HFFc6 (cell line): ENCODE measurements around the gene HSPA2. TPM values are rescaled to one million over a fixed set of nuclear protein-coding genes. Genes with fewer than 3 reads are reported as not detected.
A peak's percentile ranks its signal among the peaks of the same experiment; 100 is the strongest.
"Not testable (repeated sequence)": the region's sequence is repeated elsewhere in the genome, so short reads cannot be mapped to it uniquely, and the experiment has no call there.

ENCODE experiments used
- DNase-seq: peaks from one replicate; pipeline ENCODE4 v3.0.0-alpha.2; 2018
- H3K27ac Mint-ChIP-seq: 2 replicates; pipeline ENCODE4 v1.8.0; 2020; ENCODE audit warnings: mild to moderate bottlenecking, mixed read lengths
- H3K27me3 Mint-ChIP-seq: 2 replicates; pipeline ENCODE4 v1.8.0; 2021; ENCODE audit warnings: mild to moderate bottlenecking, moderate library complexity, mixed read lengths; ENCODE audit not compliant: insufficient read depth
- H3K36me3 Mint-ChIP-seq: 2 replicates; pipeline ENCODE4 v1.8.0; 2021; ENCODE audit warnings: low read depth, mixed read lengths
- H3K4me1 Mint-ChIP-seq: 2 replicates; pipeline ENCODE4 v1.8.0; 2020; ENCODE audit warnings: low read depth, mixed read lengths
- H3K4me3 Mint-ChIP-seq: 2 replicates; pipeline ENCODE4 v1.8.0; 2020; ENCODE audit warnings: mild to moderate bottlenecking, moderate library complexity, mixed read lengths
- H3K9me3 Mint-ChIP-seq: 2 replicates; pipeline ENCODE4 v1.8.0; 2020; ENCODE audit warnings: mild to moderate bottlenecking, mixed read lengths
- total RNA-seq, 6 experiments: library from RNA; stranded (reverse); fragmentation: NEBNext Ultra II Directional; extraction: Animal tissue kit (Norgen Biotek cat#: 25700); gene quantifications; 2 replicates in 1 of 6; 3 replicates in 5 of 6; pipeline ENCODE4 v1.2.3, GENCODE V29; 2021
- TF ChIP-seq, protein P1 (sequence below): fragments of 200-600 bp; sonication (generic); IDR thresholded peaks from 2 replicates; pipeline ENCODE4 v1.5.0; 2021; ENCODE audit warnings: antibody characterized with exemption, mild to moderate bottlenecking

The HSPA2 gene
- total RNA-seq, 6 experiments from 2014 or later: 5.6 to 9.6 (median 9.2) TPM

GRCh38 chr14:64509036-64509435, 31.5 kb upstream of the HSPA2 start:
- Mint-ChIP-seq H3K9me3 (no peaks in the 10 kb centered on the region), H3K27me3 (0 out of 2 replicates have a peak, but pooled peaks cover 1% of the 10 kb centered on the region), H3K36me3 (peaks cover 10% of the 10 kb centered on the region), H3K4me1 (peaks cover 66% of the 10 kb centered on the region), H3K4me3 (no peak overlapping the region), H3K27ac (no peak overlapping the region)
- DNase-seq: no peak
- TF ChIP-seq, protein P1, sequence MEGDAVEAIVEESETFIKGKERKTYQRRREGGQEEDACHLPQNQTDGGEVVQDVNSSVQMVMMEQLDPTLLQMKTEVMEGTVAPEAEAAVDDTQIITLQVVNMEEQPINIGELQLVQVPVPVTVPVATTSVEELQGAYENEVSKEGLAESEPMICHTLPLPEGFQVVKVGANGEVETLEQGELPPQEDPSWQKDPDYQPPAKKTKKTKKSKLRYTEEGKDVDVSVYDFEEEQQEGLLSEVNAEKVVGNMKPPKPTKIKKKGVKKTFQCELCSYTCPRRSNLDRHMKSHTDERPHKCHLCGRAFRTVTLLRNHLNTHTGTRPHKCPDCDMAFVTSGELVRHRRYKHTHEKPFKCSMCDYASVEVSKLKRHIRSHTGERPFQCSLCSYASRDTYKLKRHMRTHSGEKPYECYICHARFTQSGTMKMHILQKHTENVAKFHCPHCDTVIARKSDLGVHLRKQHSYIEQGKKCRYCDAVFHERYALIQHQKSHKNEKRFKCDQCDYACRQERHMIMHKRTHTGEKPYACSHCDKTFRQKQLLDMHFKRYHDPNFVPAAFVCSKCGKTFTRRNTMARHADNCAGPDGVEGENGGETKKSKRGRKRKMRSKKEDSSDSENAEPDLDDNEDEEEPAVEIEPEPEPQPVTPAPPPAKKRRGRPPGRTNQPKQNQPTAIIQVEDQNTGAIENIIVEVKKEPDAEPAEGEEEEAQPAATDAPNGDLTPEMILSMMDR: no peak

DNA sequence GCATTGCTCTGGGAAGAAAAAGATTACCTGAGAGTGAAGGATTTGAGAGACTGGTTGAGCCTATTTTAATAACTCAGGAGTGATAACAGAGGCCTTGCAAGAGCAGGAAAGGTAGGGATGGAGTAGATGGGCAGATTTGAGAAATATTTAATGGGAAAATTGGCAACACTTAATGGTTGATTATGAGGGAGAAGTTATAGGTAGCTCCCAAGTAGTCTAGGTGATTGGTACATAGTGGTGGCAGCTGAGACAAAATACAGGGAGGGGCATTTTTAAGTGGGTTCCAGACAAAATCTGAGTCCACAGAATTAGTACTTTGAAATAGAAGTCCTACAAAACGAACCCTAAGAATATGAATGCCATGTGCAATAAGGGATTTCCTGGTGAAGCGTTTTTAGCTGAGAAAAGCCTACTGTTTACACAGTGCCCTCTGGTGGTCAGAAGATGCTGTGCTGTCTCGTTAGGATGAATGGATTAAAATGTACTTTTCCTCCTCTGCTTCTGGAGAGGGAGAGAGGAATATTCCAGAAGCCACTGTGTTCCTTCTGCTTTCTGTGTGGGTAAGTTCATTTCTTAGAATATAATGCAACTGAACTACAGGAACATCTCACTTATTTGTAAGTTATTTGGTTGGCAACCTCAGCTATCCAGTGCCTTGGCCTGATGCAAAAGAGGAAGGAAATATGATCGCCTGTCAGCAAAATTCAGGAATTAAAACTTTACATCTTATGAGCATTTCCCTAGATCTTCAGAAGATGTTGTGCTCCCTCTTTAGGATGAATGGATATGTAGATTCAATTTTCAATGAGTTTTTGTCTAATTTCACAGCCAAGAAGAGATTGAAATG, 29.5 kb upstream of the HSPA2 start:
- TF ChIP-seq, protein P1: peak; percentile 98
- H3K4me3 Mint-ChIP-seq: peak overlapping the region; percentile 9; the same call in 1 of the 2 replicates
- H3K27ac Mint-ChIP-seq: peak overlapping the region; percentile 49
- H3K36me3 Mint-ChIP-seq: no peaks in the 10 kb centered on the region; the same call in 1 of the 2 replicates
- peaks cover 73% of the 10 kb centered on the region for H3K4me1 Mint-ChIP-seq
- H3K27me3 Mint-ChIP-seq: no peaks in the 10 kb centered on the region
- no peaks in the 10 kb centered on the region for H3K9me3 Mint-ChIP-seq
- DNase-seq: peak; percentile 60

GRCh38 chr14:64513271-64513670, 27.3 kb upstream of the HSPA2 start:
- no peaks in the 10 kb centered on the region for H3K27me3 Mint-ChIP-seq
- no peak overlapping the region for H3K27ac Mint-ChIP-seq
- DNase-seq: no peak
- no peak overlapping the region for H3K4me3 Mint-ChIP-seq
- H3K36me3 Mint-ChIP-seq: no peaks in the 10 kb centered on the region
- no peaks in the 10 kb centered on the region for H3K9me3 Mint-ChIP-seq
- TF ChIP-seq, protein P1: no peak
- H3K4me1 Mint-ChIP-seq: peaks cover 62% of the 10 kb centered on the region

- TF ChIP-seq, protein P1: no peak
- Mint-ChIP-seq H3K9me3 (no peaks in the 10 kb centered on the region), H3K36me3 (no peaks in the 10 kb centered on the region), H3K27me3 (no peaks in the 10 kb centered on the region), H3K4me1 (peaks cover 44% of the 10 kb centered on the region), H3K4me3 (no peak overlapping the region), H3K27ac (0 out of 2 replicates have a peak overlapping the region, but pooled peaks have one; percentile 29)
- no peak for DNase-seq
Measured at GRCh38 chr14:64515053-64515452, 25.5 kb upstream of the HSPA2 start.

DNA sequence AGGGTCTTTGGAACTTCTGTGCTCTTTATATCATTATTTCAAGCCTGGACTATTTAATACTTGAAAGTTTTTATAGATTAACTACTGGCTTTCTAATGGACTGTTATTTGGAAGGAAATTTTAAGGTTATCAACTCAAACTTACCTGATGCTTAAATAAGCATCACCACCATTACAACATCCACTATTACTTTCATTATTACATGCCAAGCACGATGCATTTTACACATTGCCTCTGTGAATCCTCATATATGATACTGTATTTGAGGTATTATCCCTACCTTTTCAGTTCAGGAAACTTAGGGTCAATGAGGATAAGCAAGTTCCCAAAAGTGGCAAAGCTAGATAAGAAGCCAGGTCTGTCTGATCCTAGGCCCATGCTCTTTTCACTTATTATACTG, 23.6 kb upstream of the HSPA2 start:
- Mint-ChIP-seq H3K4me3 (no peak overlapping the region), H3K4me1 (peaks cover 40% of the 10 kb centered on the region), H3K27ac (no peak overlapping the region), H3K36me3 (no peaks in the 10 kb centered on the region), H3K9me3 (no peaks in the 10 kb centered on the region), H3K27me3 (no peaks in the 10 kb centered on the region)
- no peak for DNase-seq
- TF ChIP-seq, protein P1: no peak

- H3K9me3 Mint-ChIP-seq, H3K27me3 Mint-ChIP-seq, H3K36me3 Mint-ChIP-seq, H3K4me3 Mint-ChIP-seq, H3K27ac Mint-ChIP-seq, DNase-seq: not testable (repeated sequence)
- H3K4me1 Mint-ChIP-seq: peaks cover 40% of the 10 kb centered on the region
Measured at GRCh38 chr14:64517667-64518066, 22.9 kb upstream of the HSPA2 start.
